ENCODE results near the gene PIM3. TPM values are rescaled to one million over a fixed set of nuclear protein-coding genes. Genes with fewer than 3 reads are reported as not detected.
"Not testable (repeated sequence)": the region's sequence is repeated elsewhere in the genome, so short reads cannot be mapped to it uniquely, and the experiment has no call there.

Gene PIM3
- total RNA-seq, 1 donor from 2014 or later = 41.4 TPM

DNA sequence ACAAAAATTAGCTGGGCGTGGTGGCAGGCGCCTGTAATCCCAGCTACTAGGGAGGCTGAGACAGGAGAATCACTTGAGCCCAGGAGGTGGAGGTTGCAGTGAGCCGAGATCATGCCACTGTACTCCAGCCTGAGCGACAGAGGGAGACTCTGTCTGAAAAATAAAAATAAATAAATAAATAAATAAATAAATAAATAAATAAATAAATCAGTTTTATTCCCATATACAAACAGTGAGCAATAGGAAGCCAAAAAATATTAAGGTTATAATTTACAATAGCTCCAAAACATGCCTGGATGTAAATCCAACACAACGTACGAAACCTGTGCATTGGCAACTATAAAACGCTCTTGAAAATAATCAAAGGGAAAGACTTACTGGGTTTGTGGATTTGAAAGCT, 21.2 kb downstream of the PIM3 start:
- not testable (repeated sequence) for DNase-seq (ENCODE audit: low read depth)

DNA sequence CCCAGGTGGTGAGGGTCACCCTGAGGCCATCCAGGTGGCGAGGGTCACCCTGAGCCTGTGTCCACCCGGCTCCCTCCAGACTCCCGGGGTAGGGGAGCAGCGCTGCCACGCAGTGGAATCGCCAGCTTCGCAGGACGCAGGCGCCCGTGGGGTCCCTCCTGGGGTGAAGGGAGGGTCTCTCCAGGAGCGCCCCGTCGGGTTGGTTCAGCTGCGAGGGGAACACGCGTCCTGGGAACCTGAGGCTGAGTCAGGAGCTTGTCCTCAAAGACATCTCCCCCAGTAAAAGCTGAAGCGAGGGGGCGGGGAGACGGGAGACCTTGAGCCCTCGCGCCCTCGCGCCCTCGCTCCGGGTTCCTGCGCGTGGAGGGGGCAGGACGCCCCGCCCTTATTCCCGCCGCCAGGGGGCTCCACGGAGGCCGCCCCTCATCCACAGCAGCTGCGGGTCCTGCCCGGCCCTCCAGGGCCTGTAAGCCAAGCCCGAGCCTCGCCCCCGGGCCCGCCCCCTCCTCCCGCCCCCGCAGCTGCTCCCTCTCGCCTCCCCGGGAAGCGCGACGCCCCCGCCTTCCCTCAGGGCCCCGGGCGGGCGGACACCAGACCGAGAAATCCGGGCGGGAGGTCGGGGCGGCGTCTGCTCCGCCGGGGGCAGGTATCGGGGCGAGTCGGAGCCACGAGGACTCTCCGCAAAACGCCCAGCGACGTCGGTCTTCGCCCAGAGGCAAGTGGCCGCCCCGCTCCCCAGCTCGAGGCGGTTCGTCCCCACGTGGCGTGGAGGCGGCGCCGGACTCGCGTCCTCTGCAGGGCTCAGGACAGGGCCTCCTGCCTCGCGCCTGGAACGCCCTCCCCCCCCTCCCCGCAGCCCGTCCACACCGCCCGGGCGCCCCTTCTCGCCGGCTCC, 22.8 kb downstream of the PIM3 start:
- no peak for DNase-seq (ENCODE audit: low read depth)

DNA sequence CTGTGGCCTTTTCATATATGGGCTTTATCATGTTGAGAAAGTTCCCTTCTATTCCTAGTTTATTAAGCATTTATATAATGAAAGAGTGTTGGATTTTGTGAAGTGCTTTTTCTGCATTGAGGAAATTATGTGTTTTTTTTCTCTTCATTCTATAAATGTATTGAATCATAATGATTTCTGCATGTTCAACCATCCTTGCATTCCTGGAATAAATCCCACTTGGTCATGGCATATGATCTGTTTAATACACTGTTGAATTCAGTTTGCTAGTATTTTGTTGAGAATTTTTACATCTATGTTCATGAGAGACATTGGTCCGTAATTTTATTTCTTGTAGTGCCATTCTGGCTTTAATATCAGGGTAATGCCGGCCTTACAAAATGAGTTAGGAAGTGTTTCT, 25.8 kb downstream of the PIM3 start:
- DNase-seq (ENCODE audit: low read depth) = no peak

DNA sequence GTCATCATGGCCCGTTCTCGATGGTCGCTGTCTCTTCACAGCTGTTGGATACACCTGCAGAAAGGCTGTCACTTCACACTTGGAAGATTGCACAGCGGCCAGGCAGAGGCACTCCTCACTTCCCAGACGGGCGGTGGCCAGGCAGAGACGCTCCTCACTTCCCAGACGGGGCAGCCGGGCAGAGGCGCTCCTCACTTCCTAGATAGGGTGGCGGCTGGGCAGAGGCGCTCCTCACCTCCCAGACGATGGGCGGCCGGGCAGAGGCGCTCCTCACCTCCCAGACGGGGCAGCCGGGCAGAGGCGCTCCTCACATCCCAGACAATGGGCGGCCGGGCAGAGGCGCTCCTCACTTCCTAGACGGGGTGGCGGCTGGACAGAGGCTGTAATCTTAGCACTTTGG, 29.3 kb downstream of the PIM3 start:
- not testable (repeated sequence) for DNase-seq (ENCODE audit: low read depth)

DNA sequence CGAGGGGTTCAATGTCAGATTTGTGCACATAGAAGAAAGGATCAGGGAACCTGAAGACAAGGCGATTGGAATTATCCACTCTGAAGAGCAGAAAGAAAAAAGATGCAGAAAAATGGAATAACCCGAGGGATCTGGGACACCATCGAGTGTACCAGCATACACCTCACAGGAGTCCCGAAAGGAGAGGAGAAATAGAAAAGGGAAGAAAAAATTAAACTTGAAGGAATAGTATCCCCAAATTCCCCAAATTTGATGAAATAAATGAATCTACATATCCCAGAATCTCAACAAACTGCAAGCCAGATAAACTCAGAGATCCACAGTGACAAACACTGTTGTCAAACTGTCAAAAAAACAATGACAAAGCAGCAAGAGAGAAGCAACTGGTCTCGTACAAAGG, 30.6 kb downstream of the PIM3 start:
- DNase-seq (ENCODE audit: low read depth) = no peak

DNA sequence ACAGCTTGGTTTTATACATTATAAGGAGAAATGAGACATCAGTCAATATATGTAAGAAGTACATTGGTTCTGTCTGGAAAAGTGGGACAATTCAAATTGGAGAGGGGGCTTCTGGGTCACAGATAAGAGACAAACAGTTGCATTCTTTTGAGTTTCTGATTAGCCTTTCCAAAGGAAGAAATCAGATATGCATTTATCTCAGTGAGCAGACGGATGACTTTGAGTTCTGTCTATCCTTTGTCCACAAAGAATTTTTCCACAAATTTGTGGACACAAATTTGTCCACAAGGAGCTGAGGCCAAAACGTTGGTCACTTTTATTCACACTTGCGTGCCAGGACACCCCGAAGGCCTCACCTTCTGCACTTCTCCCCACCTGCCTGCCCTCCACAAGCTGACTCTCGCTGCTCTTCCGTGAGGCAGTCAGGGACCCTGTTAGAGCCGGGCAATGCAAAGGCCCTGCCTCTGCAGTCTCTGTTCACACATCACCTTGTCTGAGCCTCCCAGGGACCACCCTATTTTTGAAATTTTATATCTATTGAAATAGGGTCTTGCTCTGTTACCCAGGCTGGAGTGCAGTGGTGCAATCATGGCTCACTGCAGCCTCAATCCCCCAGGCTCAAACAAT, 31.4 kb downstream of the PIM3 start:
- DNase-seq (ENCODE audit: low read depth) = no peak

DNA sequence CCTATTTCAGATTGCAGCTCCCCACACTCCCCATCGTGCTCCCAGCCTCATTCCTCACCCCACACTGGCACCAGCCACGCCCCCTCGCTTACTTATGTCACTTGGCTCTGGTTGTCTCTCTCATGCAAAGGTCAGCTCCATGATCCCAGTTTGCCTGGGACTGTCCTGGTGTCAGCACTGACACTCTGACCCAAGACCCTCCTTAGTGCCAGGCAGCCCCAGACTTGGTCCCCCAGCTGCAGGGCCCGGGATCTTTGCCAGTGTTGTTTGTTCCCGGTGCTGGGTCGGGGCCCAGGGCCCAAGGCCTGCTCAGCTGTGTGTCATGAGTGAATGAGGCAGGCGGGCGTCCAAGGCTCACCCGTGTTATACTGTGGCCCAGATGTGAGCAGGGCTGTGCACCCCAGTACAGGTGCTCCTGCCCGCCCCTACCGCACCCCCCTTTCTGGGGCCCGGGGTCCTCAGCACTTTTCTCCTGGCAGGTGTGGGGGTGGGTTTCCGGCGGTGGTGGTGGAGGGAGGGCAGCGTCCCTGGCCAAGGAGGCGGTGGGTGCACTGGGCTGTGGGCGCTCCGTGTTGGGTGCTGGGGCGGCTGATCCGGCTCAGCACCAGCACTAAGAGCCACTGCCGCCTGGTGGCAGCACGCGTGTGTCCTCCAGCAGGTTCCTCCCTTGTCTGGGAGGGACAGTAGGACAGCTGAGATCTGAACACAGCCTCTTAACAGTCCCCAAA, 32.5 kb downstream of the PIM3 start:
- peak; percentile 40 for DNase-seq (ENCODE audit: low read depth)

DNA sequence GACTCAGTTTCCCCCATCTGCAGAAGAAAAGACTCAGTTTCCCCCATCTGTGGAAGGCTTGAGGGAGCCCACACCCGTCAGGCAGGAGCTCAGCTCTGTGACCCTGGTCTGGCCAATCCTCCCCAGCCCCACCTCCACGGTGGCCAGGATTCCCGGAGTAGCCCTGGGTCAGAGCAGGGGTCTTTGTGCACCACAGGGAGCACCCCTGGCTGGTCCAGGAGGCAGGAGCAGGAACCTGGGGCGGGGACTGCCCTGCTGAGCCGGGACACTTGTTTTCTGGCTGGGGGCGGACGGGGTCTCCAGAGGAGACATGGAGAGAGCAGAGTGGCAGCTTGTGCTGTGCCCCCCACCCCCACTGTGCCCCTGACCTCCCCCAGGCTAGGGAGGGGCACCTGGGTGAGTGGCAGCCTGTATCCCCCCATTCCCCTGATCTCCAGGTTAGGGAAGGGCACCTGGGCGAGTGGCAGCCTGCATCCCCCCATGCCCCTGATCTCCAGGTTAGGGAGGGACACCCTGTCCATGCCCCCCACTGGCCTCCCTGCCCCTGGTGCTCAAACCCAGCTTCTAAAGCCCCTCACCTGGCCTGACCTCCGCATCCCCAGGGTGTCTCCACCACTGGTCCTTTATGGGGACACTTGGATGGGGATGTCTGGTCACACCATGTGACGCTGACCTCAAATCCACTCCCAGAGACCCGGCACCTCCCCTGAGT, 33.2 kb downstream of the PIM3 start:
- DNase-seq (ENCODE audit: low read depth) = no peak

DNA sequence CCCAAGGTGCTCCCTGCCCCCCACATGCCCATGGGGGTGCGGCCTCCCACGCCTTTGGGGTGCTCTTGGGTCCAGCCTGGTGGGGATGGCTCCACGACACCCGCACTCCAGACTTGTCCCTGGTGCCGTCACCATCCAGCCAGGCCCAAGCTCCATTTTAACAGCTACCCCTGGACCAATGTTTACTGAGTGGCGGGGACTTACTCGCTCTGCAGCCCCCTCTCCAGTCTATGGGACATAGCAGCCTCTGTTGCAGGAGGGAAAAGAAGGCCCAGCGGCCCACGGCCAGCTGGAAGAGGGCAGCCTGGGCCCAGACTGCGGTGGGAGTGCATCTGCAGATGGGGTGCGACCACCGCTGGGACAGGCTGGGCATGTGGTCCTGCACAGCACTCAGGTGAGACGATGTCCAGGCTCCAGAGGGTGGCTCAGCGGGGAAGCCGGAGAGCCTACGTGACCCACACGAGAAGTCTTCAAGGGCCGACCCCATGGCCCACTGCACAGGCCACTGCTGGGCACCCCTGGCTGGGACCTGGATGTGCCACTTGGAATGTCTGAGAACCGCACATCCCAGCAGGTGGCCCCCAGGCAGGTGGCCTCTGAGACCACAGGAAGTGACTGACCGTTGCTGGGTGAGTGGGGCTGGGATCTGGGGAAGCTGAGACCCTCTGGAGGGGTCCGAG, 33.9 kb downstream of the PIM3 start:
- DNase-seq (ENCODE audit: low read depth) = no peak

DNA sequence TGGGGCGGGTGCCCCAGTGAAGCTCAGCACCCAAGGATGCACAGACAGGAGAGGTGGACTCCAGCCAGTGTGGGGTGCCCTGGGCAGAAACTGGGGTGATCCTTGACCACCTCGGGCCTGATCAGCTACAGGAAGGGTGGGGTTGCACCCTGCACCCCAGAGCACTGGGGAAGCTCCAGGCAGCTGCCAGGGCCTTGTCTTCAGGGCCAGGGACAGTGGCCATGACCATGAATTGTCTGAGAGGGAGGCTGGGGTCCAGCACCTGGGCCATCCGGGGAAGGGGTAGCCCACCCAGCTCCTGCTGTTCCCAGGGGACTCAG, 34.4 kb downstream of the PIM3 start:
- no peak for DNase-seq (ENCODE audit: low read depth)

DNA sequence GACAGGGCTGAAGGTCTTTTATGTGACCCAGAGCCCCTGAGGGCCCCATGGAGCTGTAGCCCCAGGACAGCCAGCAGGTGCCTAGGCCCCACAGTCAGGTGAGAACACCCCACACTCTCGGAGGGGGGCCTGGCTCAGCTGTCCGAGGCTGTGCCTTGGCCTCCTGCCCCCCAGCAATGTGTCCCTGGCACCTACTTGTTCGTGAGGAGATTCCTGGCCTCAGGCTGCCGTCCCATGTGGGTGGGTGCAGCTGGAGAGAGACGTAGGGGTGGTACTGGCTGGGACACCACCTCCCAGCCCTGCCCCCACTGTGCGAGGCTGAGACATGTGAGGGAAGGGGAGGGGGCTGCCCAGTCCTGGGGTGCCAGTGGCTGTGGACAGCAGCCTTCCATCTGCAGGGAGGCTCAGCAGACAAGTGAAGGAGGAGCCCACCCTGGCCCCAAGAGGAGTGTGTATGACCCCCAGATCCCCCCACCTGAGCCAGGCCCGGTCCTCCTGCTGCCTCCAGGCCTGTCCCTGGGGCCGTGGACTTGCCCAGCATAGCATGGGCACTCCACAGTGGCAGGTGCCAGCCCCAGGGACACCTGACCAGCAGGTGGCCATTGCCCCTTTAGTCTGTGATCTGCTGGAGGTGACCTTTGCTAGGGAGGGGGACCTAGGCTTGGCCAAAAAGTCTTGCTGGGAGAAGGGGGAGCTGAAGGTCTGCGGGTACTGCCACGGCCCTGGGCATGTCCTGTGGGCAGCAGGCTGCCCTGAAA, 35.0 kb downstream of the PIM3 start:
- DNase-seq (ENCODE audit: low read depth) = no peak

DNA sequence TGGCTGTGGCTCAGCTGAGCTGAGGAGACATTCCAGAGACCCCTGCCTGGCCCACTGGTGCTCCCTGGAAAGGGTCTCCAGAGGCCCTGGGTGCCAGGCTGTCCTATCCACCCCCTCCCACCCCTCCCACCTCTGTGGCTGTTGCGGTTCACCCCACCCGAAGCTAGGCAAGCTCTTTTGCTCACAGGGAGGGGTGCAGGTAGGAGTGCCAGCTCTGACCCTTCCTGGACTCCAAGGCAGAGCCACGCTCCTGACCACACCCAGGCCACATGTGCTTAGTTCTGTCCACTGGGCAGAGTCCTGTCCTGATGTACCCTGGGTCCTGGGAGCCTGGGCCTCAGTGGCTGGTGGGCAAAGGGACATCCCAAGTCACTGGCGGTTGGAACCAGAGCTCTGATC, 35.5 kb downstream of the PIM3 start:
- no peak for DNase-seq (ENCODE audit: low read depth)

DNA sequence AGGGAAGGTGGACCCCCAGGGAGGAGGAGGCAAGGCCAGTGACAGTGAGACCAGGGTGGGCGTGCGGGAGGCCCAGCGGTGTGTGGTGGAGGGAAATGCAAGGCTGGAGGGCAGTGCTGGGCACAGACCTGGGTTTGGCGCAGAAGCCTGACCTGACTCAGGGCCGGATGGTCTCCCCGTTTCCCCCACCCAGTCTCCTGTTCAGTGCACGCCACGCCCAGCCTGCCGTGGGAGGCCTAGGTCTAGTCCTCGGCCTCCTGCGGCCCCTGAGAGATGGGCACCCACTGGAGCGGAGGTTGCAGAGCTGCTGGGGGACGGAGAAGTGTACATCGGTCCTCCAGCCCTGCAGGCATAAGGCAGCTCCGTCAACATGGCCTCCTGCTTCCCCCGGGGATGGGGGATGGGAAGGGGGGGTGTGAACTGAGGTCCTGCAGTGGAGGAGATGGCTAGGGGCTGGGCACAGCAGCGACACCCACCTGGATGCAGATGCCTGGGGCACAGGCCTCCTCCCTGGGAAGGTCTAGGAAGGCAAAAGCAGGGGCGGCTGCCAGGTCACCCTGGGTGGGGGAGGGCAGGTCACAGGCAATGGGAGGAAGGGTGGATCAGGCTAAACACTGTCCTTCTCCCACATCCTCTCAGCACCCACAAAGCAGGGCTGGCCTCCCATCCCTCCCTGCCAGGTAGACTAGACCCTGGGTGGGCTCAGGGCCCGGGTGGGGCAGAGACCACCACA, 36.1 kb downstream of the PIM3 start:
- no peak for DNase-seq (ENCODE audit: low read depth)

DNA sequence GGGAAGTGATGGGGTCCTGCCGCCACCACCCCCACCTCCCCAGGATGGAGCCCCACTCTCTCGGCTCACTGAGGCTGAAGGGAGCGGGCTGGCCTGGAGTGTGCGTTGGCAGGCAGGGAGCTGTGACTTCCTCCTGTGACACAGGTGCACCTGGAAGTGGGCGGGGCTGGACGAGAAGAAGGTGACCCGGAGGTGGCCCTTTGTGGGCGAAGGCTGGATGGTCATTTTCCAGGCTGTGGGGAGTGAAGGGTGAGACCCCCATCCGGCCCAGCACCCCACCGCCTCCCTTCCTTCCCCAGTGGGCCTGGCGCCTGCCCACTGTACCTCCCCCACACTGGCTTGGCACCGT, 36.7 kb downstream of the PIM3 start:
- DNase-seq (ENCODE audit: low read depth) = no peak

DNA sequence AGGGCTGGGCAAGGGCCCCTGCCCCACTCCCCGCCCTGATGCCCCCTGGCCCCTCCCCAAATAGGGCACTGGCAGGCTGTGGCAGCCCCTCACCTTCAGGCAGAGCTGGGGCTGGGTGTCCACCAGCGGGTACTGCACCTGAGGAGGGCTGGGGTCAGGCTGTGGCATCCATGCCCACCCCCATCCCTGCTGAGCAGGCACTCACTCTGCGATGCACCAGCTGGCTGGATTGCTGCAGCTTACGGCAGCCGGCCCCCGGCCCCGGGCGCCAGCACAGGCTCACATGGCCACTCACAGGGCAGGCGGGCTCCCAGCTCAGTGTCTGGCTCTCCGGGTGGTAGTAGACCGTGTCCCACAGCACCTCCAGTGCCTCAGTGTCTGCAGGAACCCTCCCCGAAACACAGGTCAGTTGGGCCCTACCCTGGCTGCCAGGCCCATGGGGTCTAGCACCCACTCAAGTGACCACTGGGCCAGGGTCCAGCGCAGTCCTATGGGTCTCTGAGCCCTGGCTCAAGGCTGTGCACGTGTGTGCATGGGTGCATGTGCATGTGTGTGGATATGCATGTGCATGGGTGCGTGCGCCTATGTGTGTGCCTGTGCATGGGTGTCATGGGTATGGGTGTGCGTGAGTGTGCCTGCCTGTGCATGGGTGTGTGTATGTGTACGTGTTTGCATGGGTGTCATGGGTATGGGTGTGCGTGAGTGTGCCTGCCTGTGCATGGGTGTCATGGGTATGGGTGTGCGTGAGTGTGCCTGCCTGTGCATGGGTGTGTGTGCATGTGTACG, 37.6 kb downstream of the PIM3 start:
- no peak for DNase-seq (ENCODE audit: low read depth)

DNA sequence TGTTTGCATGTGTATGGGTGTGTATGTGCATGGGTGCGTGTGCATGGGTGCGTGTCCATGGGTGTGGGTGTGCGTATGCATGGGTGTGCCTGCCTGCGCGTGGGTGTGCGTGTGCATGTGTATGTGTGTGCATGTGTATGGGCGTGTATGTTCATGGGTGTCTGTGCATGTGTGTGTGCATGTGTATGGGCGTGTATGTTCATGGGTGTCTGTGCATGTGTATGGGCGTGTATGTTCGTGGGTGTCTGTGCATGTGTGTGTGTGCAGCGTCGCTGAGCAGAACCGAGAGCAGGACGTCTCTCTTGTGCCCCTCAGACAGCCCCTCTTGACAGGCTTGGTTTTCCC, 38.1 kb downstream of the PIM3 start:
- no peak for DNase-seq (ENCODE audit: low read depth)

DNA sequence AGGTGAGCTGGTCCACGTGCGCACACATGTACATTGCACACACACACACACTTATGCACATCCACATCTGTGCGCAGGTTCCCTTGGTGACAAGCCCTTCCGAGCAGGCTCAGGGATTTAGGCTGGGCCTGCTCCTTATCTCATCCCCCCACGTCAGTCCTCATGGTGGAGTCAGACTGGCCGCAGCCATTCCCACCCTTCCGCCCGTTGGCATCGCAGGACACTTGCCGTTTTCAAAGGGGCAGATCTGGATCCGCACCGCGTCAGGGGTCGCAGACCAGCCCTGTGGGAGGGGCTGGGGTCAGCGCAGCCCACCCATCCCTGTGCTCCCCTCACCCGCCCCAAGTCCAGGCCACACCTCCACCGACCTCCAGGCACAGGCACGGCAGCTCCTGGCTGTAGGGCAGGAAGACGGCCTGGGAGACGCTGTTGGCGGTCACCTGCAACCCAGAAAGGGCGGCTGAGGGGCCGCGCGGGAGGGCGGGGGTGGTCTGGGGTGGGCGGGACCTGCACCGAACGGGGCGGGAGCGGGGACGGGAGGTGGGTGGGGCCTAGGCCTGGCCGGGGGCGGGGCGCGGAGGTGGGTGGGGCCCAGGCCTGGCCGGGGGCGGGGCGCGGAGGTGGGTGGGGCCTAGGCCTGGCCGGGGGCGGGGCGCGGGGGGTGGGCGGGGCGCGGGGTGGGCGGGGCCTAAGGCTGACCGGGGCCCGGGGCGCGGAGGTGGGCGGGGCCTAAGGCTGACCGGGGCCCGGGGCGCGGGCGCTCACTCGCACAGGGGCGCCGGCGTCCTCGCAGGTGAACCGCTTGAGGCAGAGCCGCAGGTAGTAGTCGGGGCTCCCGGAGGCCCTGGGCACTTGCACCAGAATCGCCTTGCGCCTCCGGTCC, 38.7 kb downstream of the PIM3 start:
- no peak for DNase-seq (ENCODE audit: low read depth)

DNA sequence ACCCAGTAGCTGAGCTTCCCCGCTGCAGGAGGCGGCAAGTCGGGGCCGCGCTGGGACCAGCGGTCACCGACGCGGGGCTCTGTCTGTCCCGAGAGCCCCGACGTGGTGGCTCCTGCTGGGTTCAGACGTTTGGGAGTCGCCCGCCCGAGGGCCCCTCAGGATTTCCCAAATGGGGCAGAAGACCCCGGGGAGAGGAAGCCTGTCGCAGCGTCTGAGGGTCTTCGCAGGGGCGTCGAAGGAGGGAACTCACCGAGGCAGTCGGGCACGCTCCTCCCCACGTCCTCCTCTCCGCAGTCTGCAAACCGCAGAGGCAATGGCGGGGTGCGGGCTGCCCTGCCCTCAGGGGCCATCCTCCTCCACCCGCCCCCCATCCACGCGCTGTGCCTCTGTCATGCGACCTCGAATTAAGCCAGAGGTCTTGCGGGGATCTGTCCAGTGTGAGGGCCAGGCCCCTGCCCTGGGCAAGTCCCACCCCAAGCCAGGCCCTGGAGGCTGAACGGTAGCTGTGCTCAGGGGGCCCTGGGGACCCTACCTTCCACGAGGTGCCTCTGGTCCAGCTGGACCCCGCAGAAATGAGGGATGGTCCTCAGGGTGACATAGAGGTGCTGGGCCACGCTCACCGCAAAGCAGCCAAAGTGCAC, 39.5 kb downstream of the PIM3 start:
- DNase-seq (ENCODE audit: low read depth) = no peak

Measured in myocyte (in vitro differentiated cells).